Stimulated activated CD4-positive, alpha-beta T cell treated with anti-CD3 and anti-CD28 coated beads, Interleukin-2, amount 100 ng/mL, for 48 hours (primary cell): Measurements from ENCODE around the gene ME3.

Experiments
- DNase-seq, 2 donors: peaks; one replicate each; pipeline ENCODE4 v3.0.0-alpha.2; 2020

The ME3 gene

DNA sequence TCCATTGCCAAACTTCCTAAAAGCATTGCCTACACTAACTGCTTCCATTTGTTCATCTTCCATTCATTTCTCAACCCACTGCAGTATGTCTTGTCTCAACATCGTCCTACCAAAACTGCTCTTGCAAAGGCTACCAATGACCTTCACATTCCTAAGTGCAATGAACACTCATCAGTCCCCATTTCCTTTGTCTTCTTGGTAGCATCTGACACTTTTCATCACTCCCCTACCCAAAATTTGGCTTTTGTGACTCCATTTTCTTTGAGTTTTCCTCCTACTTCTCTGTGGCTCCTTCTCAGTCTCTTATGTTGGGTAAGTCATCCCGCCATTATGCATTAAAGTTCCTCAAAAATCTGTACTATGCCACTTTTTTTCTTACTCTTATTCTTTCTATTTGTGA, 162.3 kb downstream of the ME3 start:
- no peak for DNase-seq

GRCh38 chr11:86509588-86509974, 162.8 kb downstream of the ME3 start:
- no peak for DNase-seq

GRCh38 chr11:86508604-86509587, 163.5 kb downstream of the ME3 start:
- no peak for DNase-seq

DNA sequence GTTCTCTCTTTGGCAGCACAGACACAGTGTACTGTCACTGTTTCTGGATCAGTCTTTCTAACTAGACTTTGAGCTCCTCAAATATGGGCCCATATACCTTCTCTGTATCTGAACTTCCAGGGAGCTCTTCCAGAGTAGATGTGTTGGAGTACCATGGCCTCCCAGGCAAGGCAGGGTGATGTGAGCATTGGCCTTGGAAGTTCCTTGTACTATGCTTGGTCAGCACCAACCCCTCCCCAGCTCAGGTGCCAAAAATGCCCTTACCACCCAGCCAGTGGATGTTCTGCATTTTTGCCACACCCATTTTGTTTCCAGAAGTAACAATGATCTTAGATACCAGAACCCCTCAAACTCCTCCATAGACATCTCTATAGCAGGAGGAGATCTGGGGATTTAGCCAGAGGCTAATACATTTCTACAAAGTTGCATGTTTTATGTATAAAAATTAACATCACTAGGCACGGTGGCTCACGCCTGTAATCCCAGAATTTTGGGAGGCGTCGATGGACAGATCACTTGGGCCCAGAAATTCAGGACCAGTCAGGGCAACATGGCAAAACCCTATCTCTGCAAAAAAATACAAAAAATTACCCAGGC, 165.1 kb downstream of the ME3 start:
- DNase-seq, result no peak

DNA sequence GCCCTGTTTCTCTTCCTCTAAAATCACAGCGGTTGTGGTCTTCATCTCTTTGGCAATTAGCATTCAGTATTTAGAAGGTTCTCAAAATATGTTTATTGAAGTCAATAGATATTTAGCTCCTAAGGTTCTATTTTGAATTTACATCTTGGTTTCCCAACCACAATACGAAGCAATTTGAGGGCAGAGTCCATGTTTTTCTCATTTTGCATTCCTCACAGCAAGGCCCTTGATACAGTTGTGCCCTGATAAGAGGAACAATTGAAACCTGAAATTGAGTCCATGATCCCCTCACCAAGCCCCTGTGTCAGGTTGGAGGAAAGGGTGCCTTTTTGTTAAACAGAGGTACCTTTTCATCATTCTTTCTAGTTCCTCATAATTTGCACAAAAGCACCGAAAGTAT, 166.2 kb downstream of the ME3 start:
- DNase-seq, result no peak

GRCh38 chr11:86503131-86503530, 169.3 kb downstream of the ME3 start:
- no peak for DNase-seq

- no peak for DNase-seq
Observed at GRCh38 chr11:86502137-86502642, 170.2 kb downstream of the ME3 start.

DNA sequence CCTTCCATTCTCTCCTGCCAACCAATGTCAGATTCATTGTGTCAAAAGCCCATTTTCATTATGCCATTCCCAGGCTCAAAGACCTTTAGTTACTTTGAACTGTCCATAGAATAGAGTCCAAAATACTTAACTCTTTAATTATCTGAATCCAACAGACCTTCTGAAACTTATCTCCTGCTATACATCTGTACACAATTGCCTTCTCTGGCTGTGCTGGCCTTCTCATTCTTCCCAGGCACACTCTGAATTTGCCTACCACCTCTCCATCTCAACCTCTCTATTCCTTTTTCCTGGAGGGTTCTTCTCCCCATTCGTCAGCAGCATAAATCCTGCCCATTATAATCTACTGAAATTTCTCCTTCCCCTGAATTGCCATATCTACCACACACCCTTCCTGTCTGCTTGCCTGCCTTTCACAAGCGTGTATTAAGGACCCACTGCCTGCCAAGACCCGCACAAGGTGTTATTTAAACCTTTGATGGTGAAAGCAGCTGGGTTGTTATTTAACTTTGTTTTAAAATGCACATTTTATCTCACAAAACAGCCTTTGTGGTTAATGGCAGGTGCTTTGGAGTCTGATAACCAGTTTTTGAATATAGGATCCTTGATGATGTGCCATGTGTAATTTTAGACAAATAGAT, 171.8 kb downstream of the ME3 start:
- DNase-seq, result no peak

- no peak for DNase-seq
Observed at GRCh38 chr11:86499723-86500129, 172.7 kb downstream of the ME3 start.

GRCh38 chr11:86497836-86498235, 174.6 kb downstream of the ME3 start:
- no peak for DNase-seq

- no peak for DNase-seq
Observed at GRCh38 chr11:86497310-86497709, 175.1 kb downstream of the ME3 start.

GRCh38 chr11:86495351-86495750, 177.1 kb downstream of the ME3 start:
- DNase-seq, result no peak

DNA sequence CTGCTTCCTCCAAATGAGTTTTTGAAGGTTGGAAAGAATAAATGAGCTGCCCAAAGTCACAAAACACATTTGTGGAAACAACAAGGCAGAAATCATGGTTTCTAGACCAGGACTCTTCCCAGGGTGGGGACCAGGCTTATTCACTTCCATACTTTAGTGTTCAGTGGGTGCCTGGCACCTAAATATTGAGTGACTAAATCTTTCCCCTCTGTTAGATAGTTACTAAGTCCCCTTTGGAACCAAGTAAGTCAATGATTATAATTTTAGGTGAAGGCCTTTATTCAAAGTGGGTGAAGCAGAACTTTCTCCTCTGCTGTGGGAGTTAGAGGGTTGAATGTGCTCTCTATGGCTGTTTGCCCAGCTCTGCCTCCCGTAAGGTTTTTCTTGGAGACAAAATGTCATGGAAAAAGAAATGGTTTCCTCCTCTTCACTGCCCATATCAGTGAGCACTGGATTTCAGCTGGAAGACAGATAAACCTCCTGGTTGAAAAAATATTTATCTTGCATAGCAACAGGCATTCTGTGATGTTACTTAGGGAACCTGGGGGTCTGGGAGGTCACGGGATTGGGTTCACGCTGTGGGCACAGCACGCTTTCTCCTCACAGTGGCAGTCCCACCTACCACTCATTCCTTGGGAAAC, 179.9 kb downstream of the ME3 start:
- no peak for DNase-seq

GRCh38 chr11:86491027-86491426, 181.4 kb downstream of the ME3 start:
- no peak for DNase-seq

DNA sequence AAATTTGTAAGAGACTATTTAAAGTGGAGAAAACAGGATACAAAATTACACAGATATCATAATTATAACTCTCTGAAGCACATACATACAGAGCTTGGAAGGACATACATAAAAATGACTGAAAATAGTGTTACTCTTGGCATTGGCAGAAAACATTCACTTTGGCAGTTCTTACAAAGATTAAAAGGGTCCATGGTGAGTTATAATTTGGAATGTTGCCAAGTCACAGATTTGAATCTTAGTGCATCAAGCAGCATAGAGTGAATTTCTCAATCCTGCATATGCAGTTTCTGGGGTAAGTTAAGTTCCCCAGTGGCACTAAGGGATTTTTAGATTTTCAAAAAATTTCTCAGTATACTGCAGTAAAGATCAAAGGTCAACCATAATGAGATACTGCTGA, 181.8 kb downstream of the ME3 start:
- no peak for DNase-seq

GRCh38 chr11:86489442-86489841, 183.0 kb downstream of the ME3 start:
- DNase-seq, result no peak

- DNase-seq, result no peak
Observed at GRCh38 chr11:86488553-86488952, 183.9 kb downstream of the ME3 start.

- no peak for DNase-seq
Observed at GRCh38 chr11:86487671-86488070, 184.7 kb downstream of the ME3 start.

DNA sequence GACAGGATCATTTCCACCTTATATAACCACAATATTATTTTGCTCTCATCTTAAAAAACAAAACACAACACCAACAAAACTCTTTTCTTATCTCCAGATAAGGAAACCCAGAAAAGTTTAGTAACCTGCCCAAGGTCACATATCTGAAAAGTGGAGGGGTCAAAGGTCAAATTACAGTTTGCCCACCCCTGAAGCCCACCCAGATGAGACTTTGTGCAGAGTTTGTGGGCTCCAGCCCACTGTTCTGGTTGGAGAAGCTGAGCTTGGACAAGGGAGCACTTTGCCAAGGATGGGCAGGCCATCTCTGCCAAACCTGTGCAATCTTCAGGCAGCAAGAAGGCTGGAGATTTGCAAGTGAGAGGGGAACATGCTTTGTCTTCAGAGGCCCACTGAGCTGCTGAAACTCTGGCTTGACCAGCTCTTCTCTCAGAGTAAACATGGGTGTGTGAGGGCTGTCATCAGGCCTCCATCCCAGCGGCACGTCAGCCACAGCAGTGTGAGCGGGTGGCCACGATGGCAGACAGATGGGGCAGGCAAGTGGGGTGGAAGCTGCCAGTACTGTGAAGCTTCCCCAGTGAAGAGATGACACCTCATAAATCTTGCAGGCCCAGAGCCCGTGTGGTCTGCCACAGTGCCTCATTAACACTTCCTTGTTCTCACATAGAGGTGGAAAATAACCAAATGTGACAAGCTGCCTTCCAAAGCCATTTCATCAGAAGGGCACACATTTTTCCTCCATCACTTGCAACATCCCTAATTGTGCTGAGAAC, 186.0 kb downstream of the ME3 start:
- DNase-seq, result no peak

DNA sequence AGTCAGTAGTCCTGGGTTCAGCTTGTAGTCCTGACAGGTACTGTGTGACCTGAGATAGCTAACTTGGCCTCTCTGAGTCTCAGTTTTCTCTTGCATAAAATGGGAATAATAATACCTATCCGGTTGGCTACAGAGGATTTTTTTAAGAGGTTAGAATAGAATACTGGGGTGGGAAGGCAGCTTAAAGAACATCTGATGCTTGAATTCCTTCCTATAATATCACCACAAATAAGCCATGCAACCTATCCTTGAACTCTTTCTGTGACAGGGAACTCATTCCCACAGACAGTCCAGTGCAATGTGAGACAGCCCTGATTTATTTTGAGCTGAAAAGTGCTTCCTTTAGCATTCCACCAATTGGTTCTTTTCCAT, 187.6 kb downstream of the ME3 start:
- no peak for DNase-seq

DNA sequence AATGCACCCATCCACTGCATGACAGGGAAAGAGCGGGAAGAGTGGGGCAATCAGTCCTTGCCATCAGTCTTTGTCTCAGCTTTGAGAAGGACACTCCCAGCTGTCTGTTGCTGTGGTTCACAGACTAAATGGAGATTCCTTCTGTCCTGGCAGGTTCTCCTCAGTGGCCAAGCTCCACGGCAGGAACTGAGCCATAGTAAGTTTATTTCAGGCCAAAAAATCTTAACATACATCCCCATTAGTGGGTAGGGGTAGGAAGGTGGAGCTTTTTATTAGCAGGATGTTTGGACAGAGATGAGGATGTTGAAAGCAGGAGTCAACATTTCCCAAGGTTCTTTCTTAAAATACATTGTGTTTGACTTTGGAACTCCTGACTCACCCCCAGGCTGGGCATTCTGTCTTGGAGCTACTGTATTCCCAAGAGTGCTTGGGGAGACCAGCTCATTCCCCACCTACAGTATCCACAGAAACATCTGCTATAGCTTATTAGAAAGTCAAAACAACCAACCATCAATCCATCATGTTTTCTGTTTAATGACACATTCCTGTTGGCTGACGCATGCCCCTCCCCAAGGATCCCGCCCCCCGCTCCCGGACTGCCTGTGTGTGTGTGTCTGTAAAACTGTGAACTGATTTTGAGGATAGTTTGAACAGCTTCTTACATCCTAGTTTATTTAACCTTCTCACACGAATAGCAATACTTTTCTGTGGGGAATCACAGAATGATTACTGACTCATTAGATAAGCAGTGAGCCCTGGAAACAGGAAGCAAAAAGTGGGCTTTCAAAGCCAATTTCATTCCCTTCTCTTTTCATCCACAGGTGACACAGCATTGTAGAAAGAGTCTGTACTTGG, 188.2 kb downstream of the ME3 start:
- no peak for DNase-seq

- DNase-seq, result no peak
Observed at GRCh38 chr11:86483610-86483939, 188.8 kb downstream of the ME3 start.
